Measurements from ENCODE around the gene RIMS4. TPM values are rescaled to one million over a fixed set of nuclear protein-coding genes. Genes with fewer than 3 reads are reported as not detected.

Gene RIMS4
- total and polyA plus RNA-seq, 2 of the 13 experiments (the other 11 are each of a cell fraction or from before 2014, with no cell fraction given) = 0.01 to 0.07 TPM

GRCh38 chr20:44776980-44777379 lies 33.4 kb downstream of the RIMS4 start (continued):
- TF ChIP-seq ZNF558 (CRISPR knock-in tag; IDR thresholded peaks at IDR 0.05; ENCODE audit: borderline replicate concordance) (peak; percentile 66; the same call in 1 of the 2 replicates), IRF2 (CRISPR knock-in tag; IDR thresholded peaks at IDR 0.05) (peak; percentile 16; the same call in 1 of the 2 replicates), ZNF724P (CRISPR knock-in tag; IDR thresholded peaks at IDR 0.05; ENCODE audit: borderline replicate concordance) (no peak), KDM5A (IDR thresholded peaks at IDR 0.05; ENCODE audit: borderline replicate concordance, low read length) (no peak), ZFP90 (CRISPR knock-in tag; IDR thresholded peaks at IDR 0.05; ENCODE audit: borderline replicate concordance) (no peak), SRSF9 (IDR thresholded peaks at IDR 0.05; ENCODE audit: borderline replicate concordance, insufficient read depth, low read depth, low read length, poor library complexity, severe bottlenecking) (no peak), ZNF282 (IDR thresholded peaks at IDR 0.05; ENCODE audit: partially characterized antibody) (no peak), HOMEZ (CRISPR knock-in tag; IDR thresholded peaks at IDR 0.05; ENCODE audit: low read depth) (no peak), MED1 (CRISPR knock-in tag; IDR thresholded peaks at IDR 0.05) (0 out of 2 replicates have a peak, but pooled peaks have one; percentile 29), NR2F2 (IDR thresholded peaks at IDR 0.05; ENCODE audit: borderline replicate concordance, low read depth) (no peak), ZNF207 (IDR thresholded peaks at IDR 0.05; ENCODE audit: borderline replicate concordance) (no peak), ZNF891 (CRISPR knock-in tag; IDR thresholded peaks at IDR 0.05) (no peak), ZNF557 (CRISPR knock-in tag; IDR thresholded peaks at IDR 0.05) (peak; percentile 80; the same call in 1 of the 2 replicates), AGO2 (optimal IDR thresholded peaks at IDR 0.05; ENCODE audit: low read depth, low read length) (no peak), SRY (CRISPR knock-in tag; IDR thresholded peaks at IDR 0.05) (peak; percentile 72; the same call in 1 of the 2 replicates), MAFF (IDR thresholded peaks at IDR 0.05; ENCODE audit: low read depth, low read length) (no peak), NCOA5 (CRISPR knock-in tag; IDR thresholded peaks at IDR 0.05) (no peak), KDM2A (CRISPR knock-in tag; IDR thresholded peaks at IDR 0.05; ENCODE audit: borderline replicate concordance, low read depth) (no peak), SOX6 (IDR thresholded peaks at IDR 0.05) (no peak), SOX6 (CRISPR knock-in tag; IDR thresholded peaks at IDR 0.05) (no peak), ZNF607 (CRISPR knock-in tag; IDR thresholded peaks at IDR 0.05; ENCODE audit: borderline replicate concordance) (peak; percentile 71), SNRNP70 (IDR thresholded peaks at IDR 0.05; ENCODE audit: low read depth, low read length) (no peak), ZZZ3 (CRISPR knock-in tag; IDR thresholded peaks at IDR 0.05; ENCODE audit: borderline replicate concordance) (no peak), SRF (IDR thresholded peaks at IDR 0.05; ENCODE audit: low read depth, low read length) (no peak), RFXAP (CRISPR knock-in tag; IDR thresholded peaks at IDR 0.05; ENCODE audit: borderline replicate concordance) (no peak), ZSCAN5A (CRISPR knock-in tag; IDR thresholded peaks at IDR 0.05; ENCODE audit: borderline replicate concordance) (0 out of 2 replicates have a peak, but pooled peaks have one; percentile 39), ZNF652 (CRISPR knock-in tag; IDR thresholded peaks at IDR 0.05; ENCODE audit: borderline replicate concordance, low read depth) (no peak), SP4 (CRISPR knock-in tag; IDR thresholded peaks at IDR 0.05) (no peak), NFE2L1 (CRISPR knock-in tag; IDR thresholded peaks at IDR 0.05; ENCODE audit: borderline replicate concordance) (no peak), ATRX (CRISPR knock-in tag; IDR thresholded peaks at IDR 0.05; ENCODE audit: borderline replicate concordance) (no peak), SIN3A (IDR thresholded peaks at IDR 0.05; ENCODE audit: borderline replicate concordance, low read depth, low read length) (no peak), PHF5A (CRISPR knock-in tag; IDR thresholded peaks at IDR 0.05; ENCODE audit: low read depth, unreplicated experiment) (no peak)
